ENCODE results near the gene CHCHD1. TPM values are rescaled to one million over a fixed set of nuclear protein-coding genes. Genes with fewer than 3 reads are reported as not detected.

CHCHD1 gene
- total and polyA plus RNA-seq, 2 experiments from 2014 or later, result 40.6 to 187 TPM

DNA sequence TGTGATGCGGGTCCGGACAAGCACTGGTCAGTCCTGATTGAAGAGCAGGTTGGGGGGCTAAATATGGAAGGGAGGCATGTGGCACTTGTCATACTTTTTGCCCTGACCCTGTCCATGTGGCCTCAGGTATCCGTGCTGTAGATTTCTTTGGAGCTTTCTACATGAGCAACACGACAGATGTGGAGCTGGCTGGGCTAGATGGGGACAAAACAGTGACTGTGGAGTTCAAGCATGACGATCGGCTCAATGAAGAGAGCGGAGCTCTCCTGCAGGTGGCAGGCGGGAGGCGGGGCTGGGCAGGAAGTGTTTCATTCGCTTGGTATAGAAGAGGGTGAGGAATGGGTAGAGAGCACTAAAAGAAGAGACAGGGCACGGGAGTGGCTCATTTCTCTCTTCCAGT, 13.0 kb upstream of the CHCHD1 start:
- Histone ChIP-seq H3K27ac (ENCODE audit: low read depth) (no peak overlapping the region), H2AFZ (no peak overlapping the region), H3K27me3 (ENCODE audit: insufficient read depth) (no peaks in the 10 kb centered on the region), H3K4me1 (ENCODE audit: insufficient read depth) (peaks cover 11% of the 10 kb centered on the region; the same call in 1 of the 2 replicates), H3K36me3 (ENCODE audit: insufficient read depth) (peaks cover 13% of the 10 kb centered on the region), H3K79me2 (replicated peaks; ENCODE audit: insufficient read depth) (peaks cover 6% of the 10 kb centered on the region; the same call in 1 of the 2 replicates), H3F3A (replicated peaks; ENCODE audit: low read depth) (peaks cover 29% of the 10 kb centered on the region), H3K4me3 (no peak overlapping the region), H3K9me2 (ENCODE audit: insufficient read depth) (no peaks in the 10 kb centered on the region), H3K4me2 (no peak overlapping the region), H4K20me1 (replicated peaks; ENCODE audit: insufficient read depth) (peaks cover 9% of the 10 kb centered on the region; the same call in 1 of the 2 replicates)
- Mint-ChIP-seq H3K27ac (no peak overlapping the region), H3K36me3 (ENCODE audit: low read depth) (peaks cover 57% of the 10 kb centered on the region), H3K27me3 (ENCODE audit: insufficient read depth, low read depth, poor library complexity) (peaks cover 11% of the 10 kb centered on the region), H3K4me3 (no peak overlapping the region; the same call in 2 of the 3 replicates), H3K9me3 (no peaks in the 10 kb centered on the region), H3K4me1 (peaks cover 18% of the 10 kb centered on the region)
- TF ChIP-seq ZNF331 (CRISPR knock-in tag; IDR thresholded peaks at IDR 0.05; ENCODE audit: low read depth) (no peak), JUNB (IDR thresholded peaks at IDR 0.05; ENCODE audit: unreplicated experiment) (no peak)
- TF ChIP-seq, protein P1, sequence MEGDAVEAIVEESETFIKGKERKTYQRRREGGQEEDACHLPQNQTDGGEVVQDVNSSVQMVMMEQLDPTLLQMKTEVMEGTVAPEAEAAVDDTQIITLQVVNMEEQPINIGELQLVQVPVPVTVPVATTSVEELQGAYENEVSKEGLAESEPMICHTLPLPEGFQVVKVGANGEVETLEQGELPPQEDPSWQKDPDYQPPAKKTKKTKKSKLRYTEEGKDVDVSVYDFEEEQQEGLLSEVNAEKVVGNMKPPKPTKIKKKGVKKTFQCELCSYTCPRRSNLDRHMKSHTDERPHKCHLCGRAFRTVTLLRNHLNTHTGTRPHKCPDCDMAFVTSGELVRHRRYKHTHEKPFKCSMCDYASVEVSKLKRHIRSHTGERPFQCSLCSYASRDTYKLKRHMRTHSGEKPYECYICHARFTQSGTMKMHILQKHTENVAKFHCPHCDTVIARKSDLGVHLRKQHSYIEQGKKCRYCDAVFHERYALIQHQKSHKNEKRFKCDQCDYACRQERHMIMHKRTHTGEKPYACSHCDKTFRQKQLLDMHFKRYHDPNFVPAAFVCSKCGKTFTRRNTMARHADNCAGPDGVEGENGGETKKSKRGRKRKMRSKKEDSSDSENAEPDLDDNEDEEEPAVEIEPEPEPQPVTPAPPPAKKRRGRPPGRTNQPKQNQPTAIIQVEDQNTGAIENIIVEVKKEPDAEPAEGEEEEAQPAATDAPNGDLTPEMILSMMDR (conservative IDR thresholded peaks at IDR 0.05; ENCODE audit: low read depth in 2 of 2), result peak; percentile 23 to 38; a peak in 2 of 4 replicates
- no peak for ATAC-seq
- peak; percentile 54 for DNase-seq (ENCODE audit: low spot score)

DNA sequence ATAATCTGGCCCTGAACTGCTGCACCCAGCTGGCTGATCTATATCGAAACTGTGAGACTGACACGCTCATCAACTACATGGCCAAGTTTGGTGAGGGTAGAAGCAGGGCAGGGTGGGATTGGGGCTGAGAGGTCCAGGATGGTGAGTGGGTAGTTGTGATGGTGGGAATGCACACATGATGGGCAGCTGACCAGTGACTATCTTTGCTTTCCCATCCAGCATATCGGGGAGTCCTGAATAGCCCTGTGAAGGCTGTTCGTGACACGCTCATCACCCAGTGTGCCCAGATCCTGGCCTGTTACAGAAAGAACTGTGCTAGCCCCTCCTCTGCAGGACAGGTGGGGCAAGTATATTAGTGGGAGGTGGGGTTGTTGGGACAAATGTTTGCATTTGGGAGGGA, 12.5 kb upstream of the CHCHD1 start:
- Mint-ChIP-seq H3K4me3 (no peak overlapping the region), H3K27me3 (ENCODE audit: insufficient read depth, low read depth, poor library complexity) (peaks cover 11% of the 10 kb centered on the region), H3K4me1 (peaks cover 20% of the 10 kb centered on the region), H3K27ac (no peak overlapping the region), H3K36me3 (ENCODE audit: low read depth) (peaks cover 56% of the 10 kb centered on the region), H3K9me3 (no peaks in the 10 kb centered on the region)
- peaks cover 31% of the 10 kb centered on the region for H3F3A ChIP-seq (replicated peaks; ENCODE audit: low read depth)
- no peak overlapping the region for H3K27ac ChIP-seq (ENCODE audit: low read depth)
- H3K4me1 ChIP-seq (ENCODE audit: insufficient read depth), result peaks cover 16% of the 10 kb centered on the region; the same call in 1 of the 2 replicates
- no peak overlapping the region for H3K4me2 ChIP-seq
- ATAC-seq, result no peak
- peaks cover 12% of the 10 kb centered on the region for H3K36me3 ChIP-seq (ENCODE audit: insufficient read depth)
- no peaks in the 10 kb centered on the region for H3K27me3 ChIP-seq (ENCODE audit: insufficient read depth)
- no peak overlapping the region for H3K4me3 ChIP-seq
- H3K79me2 ChIP-seq (replicated peaks; ENCODE audit: insufficient read depth), result peaks cover 7% of the 10 kb centered on the region; the same call in 1 of the 2 replicates
- H3K9me2 ChIP-seq (ENCODE audit: insufficient read depth), result no peaks in the 10 kb centered on the region
- H2AFZ ChIP-seq, result no peak overlapping the region
- peaks cover 11% of the 10 kb centered on the region for H4K20me1 ChIP-seq (replicated peaks; ENCODE audit: insufficient read depth)
- DNase-seq (ENCODE audit: low spot score), result no peak
- no peak for TF ChIP-seq STAT1 (IDR thresholded peaks at IDR 0.05; ENCODE audit: unreplicated experiment)
- TF ChIP-seq EZH2phosphoT487 (IDR thresholded peaks at IDR 0.05; ENCODE audit: unreplicated experiment), result no peak
- no peak for TF ChIP-seq NANOG (IDR thresholded peaks at IDR 0.05; ENCODE audit: borderline replicate concordance)
- TF ChIP-seq CREB1 (CRISPR knock-in tag; IDR thresholded peaks at IDR 0.05; ENCODE audit: low read depth), result no peak
- TF ChIP-seq, protein P2, sequence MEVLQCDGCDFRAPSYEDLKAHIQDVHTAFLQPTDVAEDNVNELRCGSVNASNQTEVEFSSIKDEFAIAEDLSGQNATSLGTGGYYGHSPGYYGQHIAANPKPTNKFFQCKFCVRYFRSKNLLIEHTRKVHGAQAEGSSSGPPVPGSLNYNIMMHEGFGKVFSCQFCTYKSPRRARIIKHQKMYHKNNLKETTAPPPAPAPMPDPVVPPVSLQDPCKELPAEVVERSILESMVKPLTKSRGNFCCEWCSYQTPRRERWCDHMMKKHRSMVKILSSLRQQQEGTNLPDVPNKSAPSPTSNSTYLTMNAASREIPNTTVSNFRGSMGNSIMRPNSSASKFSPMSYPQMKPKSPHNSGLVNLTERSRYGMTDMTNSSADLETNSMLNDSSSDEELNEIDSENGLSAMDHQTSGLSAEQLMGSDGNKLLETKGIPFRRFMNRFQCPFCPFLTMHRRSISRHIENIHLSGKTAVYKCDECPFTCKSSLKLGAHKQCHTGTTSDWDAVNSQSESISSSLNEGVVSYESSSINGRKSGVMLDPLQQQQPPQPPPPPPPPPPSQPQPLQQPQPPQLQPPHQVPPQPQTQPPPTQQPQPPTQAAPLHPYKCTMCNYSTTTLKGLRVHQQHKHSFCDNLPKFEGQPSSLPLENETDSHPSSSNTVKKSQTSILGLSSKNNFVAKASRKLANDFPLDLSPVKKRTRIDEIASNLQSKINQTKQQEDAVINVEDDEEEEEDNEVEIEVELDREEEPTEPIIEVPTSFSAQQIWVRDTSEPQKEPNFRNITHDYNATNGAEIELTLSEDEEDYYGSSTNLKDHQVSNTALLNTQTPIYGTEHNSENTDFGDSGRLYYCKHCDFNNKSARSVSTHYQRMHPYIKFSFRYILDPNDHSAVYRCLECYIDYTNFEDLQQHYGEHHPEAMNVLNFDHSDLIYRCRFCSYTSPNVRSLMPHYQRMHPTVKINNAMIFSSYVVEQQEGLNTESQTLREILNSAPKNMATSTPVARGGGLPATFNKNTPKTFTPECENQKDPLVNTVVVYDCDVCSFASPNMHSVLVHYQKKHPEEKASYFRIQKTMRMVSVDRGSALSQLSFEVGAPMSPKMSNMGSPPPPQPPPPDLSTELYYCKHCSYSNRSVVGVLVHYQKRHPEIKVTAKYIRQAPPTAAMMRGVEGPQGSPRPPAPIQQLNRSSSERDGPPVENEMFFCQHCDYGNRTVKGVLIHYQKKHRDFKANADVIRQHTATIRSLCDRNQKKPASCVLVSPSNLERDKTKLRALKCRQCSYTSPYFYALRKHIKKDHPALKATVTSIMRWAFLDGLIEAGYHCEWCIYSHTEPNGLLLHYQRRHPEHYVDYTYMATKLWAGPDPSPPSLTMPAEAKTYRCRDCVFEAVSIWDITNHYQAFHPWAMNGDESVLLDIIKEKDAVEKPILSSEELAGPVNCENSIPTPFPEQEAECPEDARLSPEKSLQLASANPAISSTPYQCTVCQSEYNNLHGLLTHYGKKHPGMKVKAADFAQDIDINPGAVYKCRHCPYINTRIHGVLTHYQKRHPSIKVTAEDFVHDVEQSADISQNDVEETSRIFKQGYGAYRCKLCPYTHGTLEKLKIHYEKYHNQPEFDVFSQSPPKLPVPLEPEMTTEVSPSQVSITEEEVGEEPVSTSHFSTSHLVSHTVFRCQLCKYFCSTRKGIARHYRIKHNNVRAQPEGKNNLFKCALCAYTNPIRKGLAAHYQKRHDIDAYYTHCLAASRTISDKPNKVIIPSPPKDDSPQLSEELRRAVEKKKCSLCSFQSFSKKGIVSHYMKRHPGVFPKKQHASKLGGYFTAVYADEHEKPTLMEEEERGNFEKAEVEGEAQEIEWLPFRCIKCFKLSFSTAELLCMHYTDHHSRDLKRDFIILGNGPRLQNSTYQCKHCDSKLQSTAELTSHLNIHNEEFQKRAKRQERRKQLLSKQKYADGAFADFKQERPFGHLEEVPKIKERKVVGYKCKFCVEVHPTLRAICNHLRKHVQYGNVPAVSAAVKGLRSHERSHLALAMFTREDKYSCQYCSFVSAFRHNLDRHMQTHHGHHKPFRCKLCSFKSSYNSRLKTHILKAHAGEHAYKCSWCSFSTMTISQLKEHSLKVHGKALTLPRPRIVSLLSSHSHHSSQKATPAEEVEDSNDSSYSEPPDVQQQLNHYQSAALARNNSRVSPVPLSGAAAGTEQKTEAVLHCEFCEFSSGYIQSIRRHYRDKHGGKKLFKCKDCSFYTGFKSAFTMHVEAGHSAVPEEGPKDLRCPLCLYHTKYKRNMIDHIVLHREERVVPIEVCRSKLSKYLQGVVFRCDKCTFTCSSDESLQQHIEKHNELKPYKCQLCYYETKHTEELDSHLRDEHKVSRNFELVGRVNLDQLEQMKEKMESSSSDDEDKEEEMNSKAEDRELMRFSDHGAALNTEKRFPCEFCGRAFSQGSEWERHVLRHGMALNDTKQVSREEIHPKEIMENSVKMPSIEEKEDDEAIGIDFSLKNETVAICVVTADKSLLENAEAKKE (CRISPR knock-in tag; IDR thresholded peaks at IDR 0.05), result no peak
- TF ChIP-seq, protein P3, sequence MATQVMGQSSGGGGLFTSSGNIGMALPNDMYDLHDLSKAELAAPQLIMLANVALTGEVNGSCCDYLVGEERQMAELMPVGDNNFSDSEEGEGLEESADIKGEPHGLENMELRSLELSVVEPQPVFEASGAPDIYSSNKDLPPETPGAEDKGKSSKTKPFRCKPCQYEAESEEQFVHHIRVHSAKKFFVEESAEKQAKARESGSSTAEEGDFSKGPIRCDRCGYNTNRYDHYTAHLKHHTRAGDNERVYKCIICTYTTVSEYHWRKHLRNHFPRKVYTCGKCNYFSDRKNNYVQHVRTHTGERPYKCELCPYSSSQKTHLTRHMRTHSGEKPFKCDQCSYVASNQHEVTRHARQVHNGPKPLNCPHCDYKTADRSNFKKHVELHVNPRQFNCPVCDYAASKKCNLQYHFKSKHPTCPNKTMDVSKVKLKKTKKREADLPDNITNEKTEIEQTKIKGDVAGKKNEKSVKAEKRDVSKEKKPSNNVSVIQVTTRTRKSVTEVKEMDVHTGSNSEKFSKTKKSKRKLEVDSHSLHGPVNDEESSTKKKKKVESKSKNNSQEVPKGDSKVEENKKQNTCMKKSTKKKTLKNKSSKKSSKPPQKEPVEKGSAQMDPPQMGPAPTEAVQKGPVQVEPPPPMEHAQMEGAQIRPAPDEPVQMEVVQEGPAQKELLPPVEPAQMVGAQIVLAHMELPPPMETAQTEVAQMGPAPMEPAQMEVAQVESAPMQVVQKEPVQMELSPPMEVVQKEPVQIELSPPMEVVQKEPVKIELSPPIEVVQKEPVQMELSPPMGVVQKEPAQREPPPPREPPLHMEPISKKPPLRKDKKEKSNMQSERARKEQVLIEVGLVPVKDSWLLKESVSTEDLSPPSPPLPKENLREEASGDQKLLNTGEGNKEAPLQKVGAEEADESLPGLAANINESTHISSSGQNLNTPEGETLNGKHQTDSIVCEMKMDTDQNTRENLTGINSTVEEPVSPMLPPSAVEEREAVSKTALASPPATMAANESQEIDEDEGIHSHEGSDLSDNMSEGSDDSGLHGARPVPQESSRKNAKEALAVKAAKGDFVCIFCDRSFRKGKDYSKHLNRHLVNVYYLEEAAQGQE (IDR thresholded peaks at IDR 0.05; ENCODE audit: unreplicated experiment), result no peak
- TF ChIP-seq ZNF331 (CRISPR knock-in tag; IDR thresholded peaks at IDR 0.05; ENCODE audit: low read depth), result no peak
- TF ChIP-seq POLR2AphosphoS5 (IDR thresholded peaks at IDR 0.05; ENCODE audit: low read depth), result no peak
